NCI-H146 (cell line): ENCODE results near the gene RUBCN.

Experiments
- DNase-seq: peaks from one replicate; lab custom pipeline; 2025; lab: John Stamatoyannopoulos, UW

RUBCN gene

DNA sequence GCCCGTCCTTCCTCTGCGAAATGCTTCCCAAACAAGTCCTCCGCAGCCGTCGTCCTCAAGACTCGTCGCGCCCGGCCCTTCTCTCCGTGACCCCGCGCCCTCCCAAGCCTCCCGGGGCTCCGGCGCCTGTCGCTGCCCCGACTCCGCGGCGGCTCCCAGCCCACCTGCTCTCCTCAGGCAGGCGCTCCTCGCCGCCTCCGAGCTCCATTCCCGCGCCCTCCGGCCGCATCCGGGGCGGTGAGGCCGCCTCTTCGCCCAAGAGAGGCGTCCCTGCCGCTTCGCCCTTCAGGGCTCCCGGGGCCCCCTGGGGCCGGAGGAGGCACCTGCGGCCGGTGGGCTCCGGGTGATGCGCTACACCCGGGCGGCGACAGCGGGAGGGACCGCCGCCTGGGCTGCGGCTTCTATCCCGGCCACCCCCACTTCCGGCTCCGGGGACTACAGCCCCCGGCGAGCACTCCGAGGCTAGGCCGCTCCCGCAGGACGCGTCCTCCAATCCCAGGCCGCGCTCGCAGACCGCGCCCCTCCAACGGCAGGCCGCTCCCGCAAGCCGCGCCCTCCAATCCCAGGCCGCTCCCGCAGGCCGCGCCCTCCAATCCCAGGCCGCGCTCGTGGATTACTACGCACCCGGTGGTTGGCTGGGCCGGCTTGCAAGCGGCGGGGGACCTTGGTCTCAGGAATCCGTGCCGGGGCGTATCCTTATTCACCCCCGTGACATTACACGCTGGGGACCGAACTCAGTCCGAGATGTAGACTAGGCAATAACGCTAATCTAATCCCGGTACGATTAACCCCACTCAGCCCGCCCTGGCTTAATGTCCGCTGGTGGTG, at the start of gene RUBCN:
Gene RUBCN (minus strand): TSS at position 414 of the 828 bp plus-strand sequence. CDS start 185 bp downstream, at position 229.
- DNase-seq: peak; percentile 99

- no peak for DNase-seq
These were observed 47.4 kb upstream of the RUBCN start for GRCh38 chr3:197784019-197784585.

GRCh38 chr3:197782230-197782629, 45.5 kb upstream of the RUBCN start:
- DNase-seq: no peak

- no peak for DNase-seq
These were observed 38.6 kb upstream of the RUBCN start for GRCh38 chr3:197775317-197775716.

GRCh38 chr3:197761784-197762183, 25.1 kb upstream of the RUBCN start:
- no peak for DNase-seq

DNA sequence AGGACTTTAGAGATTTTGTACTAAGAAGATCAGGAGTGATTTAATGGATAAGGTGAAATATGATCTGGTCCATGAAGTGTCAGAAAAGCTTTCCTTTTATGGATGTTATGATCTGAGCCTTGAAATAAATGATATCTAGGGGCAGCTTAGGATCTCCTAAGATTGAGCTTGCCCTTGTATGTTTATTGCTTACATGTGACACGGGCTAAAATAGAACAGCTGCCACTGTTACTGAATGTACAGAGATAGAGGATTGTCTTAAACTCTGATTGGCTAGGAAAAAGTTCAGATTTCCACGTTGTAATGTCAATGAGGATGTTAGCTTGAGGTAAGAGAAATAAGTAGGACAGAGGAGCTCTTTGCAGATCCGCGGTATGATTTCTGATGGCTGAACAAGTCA, 21.8 kb upstream of the RUBCN start:
- DNase-seq: no peak

DNA sequence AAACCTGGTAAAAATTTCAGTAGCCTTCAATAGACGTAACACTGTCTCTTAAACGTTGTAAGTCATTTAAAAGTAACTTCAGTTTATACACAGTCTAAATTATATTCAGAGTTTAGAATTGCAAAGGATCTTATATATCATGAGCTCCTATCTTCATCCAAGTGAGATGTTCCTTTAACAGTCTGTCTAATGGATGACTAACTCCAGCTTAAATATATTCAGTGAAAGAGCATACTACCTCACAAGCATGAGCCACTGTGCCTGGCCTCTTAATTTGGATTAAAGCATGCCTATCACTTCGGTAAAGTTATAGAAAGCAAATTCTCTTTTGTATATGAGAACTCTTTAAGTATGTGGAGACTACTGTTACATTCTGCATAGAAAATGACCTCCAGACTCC, 20.0 kb upstream of the RUBCN start:
- DNase-seq: no peak

GRCh38 chr3:197753263-197753662, 16.6 kb upstream of the RUBCN start:
- no peak for DNase-seq

DNA sequence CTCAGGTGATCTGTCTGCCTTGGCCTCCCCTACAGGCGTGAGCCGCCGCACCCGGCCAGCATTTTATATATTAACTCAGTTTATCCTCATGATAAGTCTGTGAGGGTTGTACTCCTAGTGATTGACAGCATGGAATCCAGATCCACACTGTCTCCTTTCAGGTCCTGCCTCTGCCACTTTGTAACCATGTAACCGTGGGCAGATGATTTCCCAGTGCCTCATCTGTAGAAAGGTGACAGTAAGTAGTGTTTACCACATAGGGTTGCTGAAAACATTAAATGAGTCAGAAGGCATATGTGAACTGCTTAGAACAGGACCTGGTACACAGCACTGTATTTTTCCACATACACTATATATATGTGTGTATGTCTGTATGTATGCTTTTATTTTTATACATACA, 15.4 kb upstream of the RUBCN start:
- no peak for DNase-seq

- peak; percentile 41 for DNase-seq
These were observed 14.4 kb upstream of the RUBCN start for GRCh38 chr3:197750858-197751737.

GRCh38 chr3:197750396-197750831, 13.7 kb upstream of the RUBCN start:
- peak; percentile 77 for DNase-seq

DNA sequence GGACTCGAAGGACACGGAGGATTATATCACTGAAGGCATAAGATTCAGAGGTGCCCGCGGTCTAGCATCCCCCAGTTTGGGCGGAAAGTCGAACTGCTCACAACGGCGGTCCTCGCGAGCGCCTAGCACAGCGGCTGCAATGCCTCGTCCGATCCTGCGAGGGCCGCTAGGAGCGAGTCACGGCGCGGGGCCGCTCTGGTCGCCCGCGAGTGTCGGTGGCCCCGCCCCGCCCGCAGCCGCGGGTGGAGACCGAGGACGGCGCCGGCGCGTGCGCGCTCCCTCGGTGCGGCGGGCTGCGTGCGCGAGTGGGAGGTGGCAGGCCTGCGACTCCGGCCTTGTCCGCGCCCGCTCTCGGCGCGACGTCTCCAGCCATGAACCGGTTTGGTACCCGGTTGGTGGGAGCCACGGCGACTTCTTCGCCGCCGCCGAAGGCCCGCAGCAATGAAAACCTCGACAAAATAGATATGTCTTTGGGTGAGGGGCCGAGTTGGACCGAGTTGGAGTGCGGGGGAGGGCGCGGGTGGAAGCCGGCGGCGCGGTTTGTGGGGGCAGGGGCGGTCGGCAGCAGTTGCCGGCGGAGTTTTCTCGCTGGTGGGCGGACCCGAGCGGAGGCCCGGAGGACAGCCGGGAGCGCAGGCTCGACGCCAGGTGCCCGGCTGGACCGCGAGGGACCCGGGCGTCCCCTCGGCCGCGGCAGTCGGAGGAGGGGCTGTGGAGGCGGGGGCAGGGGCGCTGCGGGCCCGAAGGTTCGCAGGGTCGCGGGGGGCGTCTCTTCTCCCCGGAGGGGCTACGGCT, 13.1 kb upstream of the RUBCN start, which contains the start of gene FYTTD1:
Gene FYTTD1 (plus strand): TSS at position 283 of the 795 bp plus-strand sequence. CDS start 89 bp downstream, at position 372.
- DNase-seq: peak; percentile 93

GRCh38 chr3:197749315-197749600, 12.6 kb upstream of the RUBCN start:
- DNase-seq: peak; percentile 88

DNA sequence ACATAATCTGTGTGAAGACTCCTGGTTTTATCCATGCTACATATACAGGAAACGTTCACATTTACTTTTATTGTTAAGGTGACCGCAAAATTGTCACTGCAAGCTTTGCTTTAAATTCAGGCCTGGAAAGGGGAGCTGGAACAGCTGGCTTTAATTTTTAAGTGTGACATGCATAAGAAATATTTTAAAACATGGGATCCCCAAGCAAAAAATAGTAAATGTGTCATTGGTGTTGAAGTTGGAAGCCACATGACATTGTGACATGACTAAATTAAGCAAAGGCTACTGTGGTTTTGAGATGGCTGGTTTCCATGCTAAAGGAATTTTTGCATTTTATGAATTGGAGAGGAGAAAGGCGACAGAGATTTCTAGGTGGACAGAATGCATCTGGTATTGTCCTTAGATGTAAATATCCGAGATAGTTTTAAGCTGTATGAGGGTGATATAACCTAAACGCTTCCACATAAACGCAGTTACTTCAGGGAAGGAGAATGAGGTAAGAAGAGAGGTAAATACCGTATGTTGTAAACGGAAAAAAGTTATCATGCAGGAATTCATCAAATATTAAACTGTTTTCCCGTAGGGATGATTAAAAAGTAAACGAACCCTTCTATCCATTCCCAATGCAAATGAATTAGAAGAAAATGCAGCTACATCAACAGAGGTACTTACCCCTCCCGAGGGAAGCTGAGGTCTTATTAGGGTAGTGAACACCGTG, 12.1 kb upstream of the RUBCN start:
- no peak for DNase-seq

GRCh38 chr3:197746801-197747237, 10.1 kb upstream of the RUBCN start:
- DNase-seq: peak; percentile 11

DNA sequence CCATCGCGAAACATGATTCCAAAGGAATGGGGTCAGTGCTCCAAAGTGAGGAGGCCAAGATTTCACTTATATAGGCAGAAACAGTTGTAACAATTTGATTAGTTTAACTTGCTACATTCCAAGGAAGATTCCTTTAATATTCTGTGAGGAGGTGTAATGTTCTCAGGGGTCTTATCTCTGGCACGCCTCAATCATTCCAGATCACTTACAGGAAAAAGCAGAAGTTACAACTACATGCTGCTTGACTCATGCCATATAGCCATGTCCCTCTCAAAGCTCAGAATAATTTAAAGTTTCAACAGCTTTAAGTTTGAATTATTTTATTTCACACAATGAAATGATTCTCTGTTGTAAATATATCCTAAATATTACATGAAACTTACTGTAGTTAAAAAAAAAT, 9.5 kb upstream of the RUBCN start:
- DNase-seq: no peak

DNA sequence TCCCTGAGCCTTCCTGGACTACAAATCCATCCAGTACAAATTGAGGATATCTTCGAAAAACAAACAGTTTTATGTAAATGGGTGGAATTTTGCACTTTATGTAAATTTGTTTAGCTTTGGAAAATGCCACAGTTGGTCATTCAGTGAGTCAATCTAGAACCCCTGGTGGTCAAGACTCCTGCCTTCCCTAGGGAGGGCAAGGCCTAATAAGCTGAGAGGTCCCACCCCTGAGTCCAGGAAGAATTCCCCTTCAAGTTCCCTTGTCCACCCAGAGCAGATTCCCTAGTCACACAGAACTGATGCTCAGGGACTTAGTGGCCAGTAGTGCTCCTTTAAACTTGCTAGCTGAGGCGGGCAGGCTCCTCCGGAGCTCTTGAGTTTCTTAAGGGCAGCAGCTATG, 6.1 kb upstream of the RUBCN start:
- DNase-seq: no peak

- DNase-seq: no peak
These were observed 1.2 kb upstream of the RUBCN start for GRCh38 chr3:197737749-197738462.

DNA sequence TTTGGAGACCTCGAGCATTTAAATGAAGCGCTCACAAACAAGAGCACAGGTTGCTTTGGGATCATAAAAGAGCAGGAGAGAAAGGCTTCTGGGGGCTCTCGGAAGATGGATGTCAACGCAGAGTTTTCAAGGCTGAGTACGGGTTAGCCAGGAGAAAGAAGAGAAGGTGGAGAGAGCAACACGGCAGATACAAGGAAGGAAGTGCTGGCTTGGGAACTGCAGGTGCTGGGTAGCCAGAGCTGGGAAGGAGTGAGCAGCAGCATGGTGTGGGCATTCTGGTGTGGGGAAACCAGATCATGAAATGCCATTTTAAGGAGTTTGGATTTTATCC, 580 bp upstream of the RUBCN start:
- DNase-seq: peak; percentile 70

GRCh38 chr3:197736010-197736490, 654 bp downstream of the RUBCN start:
- DNase-seq: peak; percentile 68
